22Rv1 (cell line): ENCODE measurements around the gene NKAIN1.

Source experiments
- CTCF ChIP-seq: fragments of 450-650 bp; IDR thresholded peaks from 2 replicates; pipeline ENCODE4 v1.5.1; 2017; ENCODE audit warnings: mild to moderate bottlenecking
- ZFX ChIP-seq: fragments of 450-650 bp; IDR thresholded peaks from 2 replicates; pipeline ENCODE4 v1.6.1; 2017; ENCODE audit warnings: antibody characterized with exemption, borderline replicate concordance

GRCh38 chr1:31196685-31197084 is 43.0 kb downstream of the NKAIN1 start:
- TF ChIP-seq CTCF (no peak), ZFX (no peak)
